Measurements from ENCODE around the gene CFAP54. TPM values are rescaled to one million over a fixed set of nuclear protein-coding genes. Genes with fewer than 3 reads are reported as not detected.

Gene CFAP54
- total RNA-seq, 1 experiment from 2014 or later: 0.09 TPM

GRCh38 chr12:96500693-96501092 is 11.3 kb downstream of the CFAP54 start (continued):
- TF ChIP-seq ZNF532 (CRISPR knock-in tag; IDR thresholded peaks at IDR 0.05; ENCODE audit: borderline replicate concordance) (no peak), MAX (CRISPR knock-in tag; IDR thresholded peaks at IDR 0.05) (no peak)

GRCh38 chr12:96501133-96501761 is 11.9 kb downstream of the CFAP54 start:
- Mint-ChIP-seq H3K27me3 (ENCODE audit: low read depth) (peaks cover 3% of the 10 kb centered on the region; the same call in 1 of the 2 replicates), H3K36me3 (peaks cover 3% of the 10 kb centered on the region; the same call in 1 of the 2 replicates), H3K4me3 (no peak overlapping the region), H3K27ac (peak overlapping the region; percentile 66), H3K9me3 (peaks cover 12% of the 10 kb centered on the region), H3K4me1 (peaks cover 12% of the 10 kb centered on the region)
- ATAC-seq: peak; percentile 90
- CTCF ChIA-PET: no interaction called here
- no peak for TF ChIP-seq ZNF281 (CRISPR knock-in tag; IDR thresholded peaks at IDR 0.05)
- TF ChIP-seq NFE2L1 (CRISPR knock-in tag; IDR thresholded peaks at IDR 0.05): peak; percentile 92
- POLR2A ChIA-PET: no interaction called here
- no peak for DNase-seq (ENCODE audit: low spot score)

- no peak for ATAC-seq
- POLR2A ChIA-PET: no interaction called here
Observed at GRCh38 chr12:96501908-96502307, 12.5 kb downstream of the CFAP54 start.

More at GRCh38 chr12:96501908-96502307, 12.5 kb downstream of the CFAP54 start:
- peaks cover 3% of the 10 kb centered on the region; the same call in 1 of the 2 replicates for H3K36me3 Mint-ChIP-seq
- H3K27ac Mint-ChIP-seq: no peak overlapping the region
- H3K4me3 Mint-ChIP-seq: no peak overlapping the region
- H3K27me3 Mint-ChIP-seq (ENCODE audit: low read depth): peaks cover 3% of the 10 kb centered on the region; the same call in 1 of the 2 replicates
- DNase-seq (ENCODE audit: low spot score): no peak
- CTCF ChIA-PET: no interaction called here
- peaks cover 12% of the 10 kb centered on the region for H3K4me1 Mint-ChIP-seq
- no peak for TF ChIP-seq ZBTB43 (CRISPR knock-in tag; IDR thresholded peaks at IDR 0.05)
- no peak for TF ChIP-seq NFYB (CRISPR knock-in tag; conservative IDR thresholded peaks at IDR 0.05; ENCODE audit: low read depth)
- TF ChIP-seq ZNF532 (CRISPR knock-in tag; IDR thresholded peaks at IDR 0.05; ENCODE audit: borderline replicate concordance): no peak
- TF ChIP-seq TEAD1 (CRISPR knock-in tag; IDR thresholded peaks at IDR 0.05): no peak
- no peak for TF ChIP-seq USF2 (CRISPR knock-in tag; IDR thresholded peaks at IDR 0.05)
- TF ChIP-seq ZNF423 (CRISPR knock-in tag; IDR thresholded peaks at IDR 0.05): no peak
- no peak for TF ChIP-seq MYBL2 (CRISPR knock-in tag; IDR thresholded peaks at IDR 0.05)
- no peak for TF ChIP-seq E2F1 (CRISPR knock-in tag; IDR thresholded peaks at IDR 0.05)
- no peak for TF ChIP-seq ZMAT4 (CRISPR knock-in tag; IDR thresholded peaks at IDR 0.05)
- no peak for TF ChIP-seq NR2C2 (CRISPR knock-in tag; IDR thresholded peaks at IDR 0.05)
- H3K9me3 Mint-ChIP-seq: peaks cover 12% of the 10 kb centered on the region
